NOMO-1 (cell line): ENCODE measurements around the gene DNAH6.

Experiments used
- DNase-seq, 2 experiments: peaks; one replicate each; lab custom pipeline; 2025; ENCODE audit not compliant: unreplicated experiment in 2 of 2; lab: John Stamatoyannopoulos, UW

The DNAH6 gene

GRCh38 chr2:84830758-84831500 is 314.6 kb downstream of the DNAH6 start:
- no peak for DNase-seq

GRCh38 chr2:84832772-84833461 is 316.6 kb downstream of the DNAH6 start:
- DNase-seq = peak; percentile 88 to 90

GRCh38 chr2:84833481-84834150 is 317.3 kb downstream of the DNAH6 start:
- DNase-seq = no peak

- no peak for DNase-seq
Observed at GRCh38 chr2:84836215-84836614, 319.9 kb downstream of the DNAH6 start.

DNA sequence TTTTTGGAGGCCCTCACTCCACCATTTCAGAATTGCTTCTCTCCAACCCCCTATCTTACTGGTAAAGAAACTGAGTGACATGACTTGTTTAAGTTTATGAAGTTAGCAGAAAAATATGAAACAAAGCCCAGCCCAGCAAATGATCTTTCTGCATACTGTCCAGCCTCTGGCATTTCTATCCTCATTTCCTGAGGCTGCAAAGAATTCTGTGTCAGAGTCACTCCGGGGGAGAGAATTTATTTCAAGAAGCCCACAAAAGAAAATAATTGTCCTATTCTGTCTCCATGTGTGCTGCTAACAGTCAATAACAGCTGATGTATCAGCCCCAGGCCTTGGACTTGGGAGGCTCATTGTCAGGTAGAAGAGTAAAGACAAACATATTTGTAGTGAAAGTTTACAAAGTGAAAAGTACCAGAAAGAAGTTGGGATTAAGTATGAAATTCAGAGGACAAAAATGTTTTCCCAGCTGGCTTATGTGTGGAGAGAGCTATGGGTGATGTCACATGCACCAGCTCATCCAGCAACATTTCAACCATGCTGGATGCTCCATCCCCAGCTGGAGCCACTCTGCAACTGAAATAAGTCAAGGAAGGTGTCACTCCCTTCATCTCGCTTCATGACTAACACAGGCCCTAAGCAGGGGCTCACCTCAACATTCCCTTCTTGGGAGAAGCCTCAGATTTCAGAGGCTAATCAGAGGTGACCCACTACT is 322.3 kb downstream of the DNAH6 start:
- no peak for DNase-seq

GRCh38 chr2:84839851-84840250 is 323.6 kb downstream of the DNAH6 start:
- no peak for DNase-seq

- no peak for DNase-seq
Observed at GRCh38 chr2:84840306-84840705, 324.0 kb downstream of the DNAH6 start.

DNA sequence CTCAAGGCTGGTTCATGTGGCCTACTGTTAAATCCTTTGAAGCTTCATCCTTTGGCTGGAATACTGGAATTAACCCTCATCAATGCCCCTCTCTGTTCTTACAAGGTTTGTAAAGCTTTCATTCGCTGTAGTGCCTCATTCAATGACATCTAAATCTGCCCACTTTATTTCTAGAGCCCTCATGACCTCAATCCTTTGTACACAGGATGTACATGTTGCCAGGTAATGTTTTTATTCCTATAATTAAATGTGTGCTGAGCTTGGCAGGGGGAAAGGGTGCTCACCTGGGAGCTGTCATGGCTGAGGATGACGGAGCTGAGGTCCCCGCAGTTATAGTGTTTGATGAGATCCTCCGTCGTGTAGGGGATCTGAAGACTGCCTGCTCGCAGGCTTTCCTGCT is 325.3 kb downstream of the DNAH6 start:
- DNase-seq = no peak

GRCh38 chr2:84844141-84844540 is 327.8 kb downstream of the DNAH6 start:
- no peak for DNase-seq

GRCh38 chr2:84846041-84846663 is 329.9 kb downstream of the DNAH6 start:
- DNase-seq = peak in 1 of 2 experiments; percentile 56

GRCh38 chr2:84846741-84847142 is 330.4 kb downstream of the DNAH6 start:
- DNase-seq = no peak

GRCh38 chr2:84847326-84848050 is 331.2 kb downstream of the DNAH6 start:
- no peak for DNase-seq

- no peak for DNase-seq
Observed at GRCh38 chr2:84849271-84849952, 333.1 kb downstream of the DNAH6 start.

DNA sequence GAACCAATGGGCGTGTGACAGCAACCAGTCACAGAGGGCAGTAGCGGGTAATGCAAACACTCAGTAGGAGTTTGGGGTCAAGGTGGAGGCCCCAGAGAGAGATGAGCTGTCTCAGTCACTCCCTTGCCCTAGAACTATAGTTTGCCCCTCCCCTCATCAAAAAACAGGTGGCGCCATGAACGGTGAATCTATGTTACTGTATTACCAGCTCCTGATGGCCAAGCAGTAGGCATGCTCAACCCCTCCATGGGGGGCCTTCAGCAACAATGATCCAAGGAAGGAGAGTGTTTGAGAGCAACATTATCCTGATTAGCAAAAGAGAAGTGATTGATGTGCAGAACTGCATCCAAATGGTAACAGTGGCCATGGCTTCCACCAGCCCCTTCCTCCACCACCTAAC is 334.2 kb downstream of the DNAH6 start:
- DNase-seq = no peak

- no peak for DNase-seq
Observed at GRCh38 chr2:84851876-84852275, 335.6 kb downstream of the DNAH6 start.

DNA sequence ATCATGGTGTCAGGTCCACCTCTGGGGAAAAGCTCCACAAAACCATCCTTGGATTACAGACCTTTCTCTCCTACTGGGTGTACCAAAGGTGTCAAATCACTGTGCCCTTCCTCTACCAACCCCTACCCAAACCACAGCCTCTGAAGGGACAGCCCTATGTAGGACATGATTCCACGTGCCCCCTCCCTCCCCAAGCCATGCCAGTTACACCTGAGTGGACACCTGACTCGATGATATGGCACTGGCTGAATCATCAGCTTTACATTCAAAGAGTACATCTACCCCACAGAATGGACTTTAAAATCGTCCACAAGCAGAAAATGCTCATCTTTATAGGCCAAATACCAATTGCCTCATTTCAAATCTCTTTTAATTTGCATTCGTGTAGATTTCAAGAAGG is 338.6 kb downstream of the DNAH6 start:
- DNase-seq = no peak

DNA sequence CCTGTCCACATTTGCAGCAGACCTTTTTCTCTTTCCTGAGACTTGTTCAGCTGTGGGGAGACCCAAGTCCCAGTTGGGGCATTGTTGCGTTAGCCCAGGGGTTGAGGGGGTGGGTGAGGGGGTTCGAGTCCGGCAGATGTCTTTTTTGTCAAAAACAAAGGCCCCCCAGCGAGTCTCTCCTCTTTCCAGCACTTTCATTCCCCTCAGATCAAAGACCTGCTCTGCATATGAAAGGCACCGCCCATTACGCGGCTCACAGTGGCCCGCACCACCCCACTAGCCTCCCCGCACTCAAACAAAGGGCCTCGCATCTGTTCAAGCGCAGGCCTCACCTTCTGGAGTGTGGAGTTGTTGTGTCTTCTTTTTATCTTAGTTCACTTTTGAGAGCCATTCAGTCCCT is 339.4 kb downstream of the DNAH6 start:
- DNase-seq = no peak

DNA sequence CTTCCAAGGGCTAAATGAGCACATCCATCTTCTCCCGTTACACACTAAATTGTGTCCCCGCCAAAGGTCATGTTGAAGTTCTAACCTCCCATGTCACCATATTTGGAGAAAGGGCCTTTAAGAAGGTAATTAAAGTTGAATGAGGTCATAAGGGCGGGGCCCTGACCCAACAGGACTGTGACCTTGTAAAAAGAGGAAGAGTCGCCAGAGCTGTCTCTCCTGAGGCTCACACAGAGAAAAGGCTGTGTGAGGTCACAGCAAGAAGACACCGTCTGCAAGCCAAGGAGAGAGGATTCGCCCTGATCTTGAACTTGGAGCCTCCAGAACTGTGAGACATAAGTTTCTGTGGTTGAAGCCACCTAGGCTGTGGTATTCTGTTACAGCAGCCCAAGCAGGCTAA is 340.5 kb downstream of the DNAH6 start:
- DNase-seq = peak; percentile 62 to 84

DNA sequence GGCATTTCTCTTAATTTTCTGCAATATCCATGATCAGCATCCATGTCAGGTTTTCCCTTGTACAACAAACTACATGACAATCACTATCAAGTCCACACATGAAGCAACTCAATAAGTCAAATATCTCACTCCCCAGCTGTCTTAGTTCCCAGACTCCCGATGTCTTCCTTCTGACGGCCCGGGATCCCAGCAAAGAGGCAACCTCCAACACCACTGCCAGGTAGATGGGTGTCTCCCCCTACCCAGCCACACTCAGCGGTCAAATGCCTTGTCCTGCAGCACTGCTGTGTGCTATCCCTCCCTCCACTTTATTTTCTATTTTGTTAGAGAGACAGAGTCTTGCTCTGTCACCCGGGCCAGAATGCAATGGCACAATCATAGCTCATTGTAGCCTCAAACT is 341.3 kb downstream of the DNAH6 start:
- no peak for DNase-seq

- no peak for DNase-seq
Observed at GRCh38 chr2:84858123-84858522, 341.8 kb downstream of the DNAH6 start.
